Sigmoid colon (tissue), 7 donors: ENCODE measurements around the gene IGLON5. TPM values are rescaled to one million over a fixed set of nuclear protein-coding genes. Genes with fewer than 3 reads are reported as not detected.
A peak's percentile ranks its signal among the peaks of the same experiment; 100 is the strongest.

Experiments
- DNase-seq: peaks from one replicate; pipeline ENCODE4 v3.0.0-alpha.2; 2019
- H3K27ac ChIP-seq, 4 donors: fragments of 200-600 bp; sonication (generic); one replicate each; pipeline ENCODE4 v1.5.1; 2016 to 2019; ENCODE audit warnings: mild to moderate bottlenecking in 1 of 4
- H3K27me3 ChIP-seq, 3 donors: fragments of 200-600 bp; sonication (generic); one replicate each; pipeline ENCODE4 v1.5.1; 2019; ENCODE audit warnings: mild to moderate bottlenecking in 1 of 3
- H3K36me3 ChIP-seq, 4 donors: fragments of 200-600 bp; sonication (generic); one replicate each; pipeline ENCODE4 v1.5.1; 2016 to 2019
- H3K4me1 ChIP-seq, 4 donors: fragments of 200-600 bp; sonication (generic); one replicate each; pipeline ENCODE4 v1.5.1; 2017 to 2019
- H3K4me3 ChIP-seq, 4 donors: fragments of 200-600 bp; sonication (generic); one replicate each; pipeline ENCODE4 v1.5.1; 2017 to 2019; ENCODE audit warnings: mild to moderate bottlenecking in 2 of 4, moderate library complexity in 1 of 4
- H3K9me3 ChIP-seq, 4 donors: fragments of 200-600 bp in 3 of 4; sonication (generic) in 3 of 4; one replicate each; pipeline versions ENCODE4 v1.5.1 to v1.6.1; 2013 to 2019
- CTCF ChIP-seq, 4 experiments: fragments of 450-650 bp in 3 of 4; fragments of 200-600 bp in 1 of 4; IDR thresholded peaks; one replicate each; pipeline ENCODE4 v1.5.1; 2016 to 2019; ENCODE audit warnings: antibody characterized with exemption in 4 of 4, mild to moderate bottlenecking in 3 of 4, moderate library complexity in 2 of 4
- EP300 ChIP-seq, 4 donors: sonication (generic); formaldehyde crosslinking; IDR thresholded peaks; one replicate each; pipeline ENCODE4 v1.6.1; 2017; ENCODE audit warnings: antibody characterized with exemption in 4 of 4
- POLR2A ChIP-seq, 2 donors: fragments of 450-650 bp; IDR thresholded peaks; one replicate each; pipeline ENCODE4 v1.6.1; 2016; ENCODE audit warnings: antibody characterized with exemption in 2 of 2, mild to moderate bottlenecking in 2 of 2, moderate library complexity in 2 of 2
- POLR2AphosphoS5 ChIP-seq, 4 donors: sonication (generic); formaldehyde crosslinking; IDR thresholded peaks; one replicate each; pipeline ENCODE4 v1.6.1; 2017; ENCODE audit warnings: antibody characterized with exemption in 4 of 4
- WGBS, 2 donors: extraction: QIAGEN DNeasy Blood & Tissue Kit; methylation state at CpG; one replicate each; pipeline ENCODE4 v1.1.7; 2013; 5-methylcytosine and 5-hydroxymethylcytosine counted together
- intact Hi-C: fragments of 100-400 bp; cut with DNase I; formaldehyde crosslinking; loops from one replicate; pipeline ENCODE4 v1.15.1; 2023
- polyA plus RNA-seq, 3 donors: library from polyadenylated mRNA; stranded (reverse); fragments of 200-250 nt; gene quantifications; one replicate each; pipeline ENCODE4 v1.2.3, GENCODE V29; 2013
- total RNA-seq, 4 donors: library from RNA; depleted of rRNA; stranded (reverse); fragments of >200 nt; gene quantifications; one replicate each; pipeline ENCODE4 v1.1.0, GENCODE V29; 2016
- donor health status: healthy with polysubstance abuse.
- donor health status: Bipolar disorder and iron deficiency.
- donor health status: healthy.

The IGLON5 gene
- total and polyA plus RNA-seq, 7 donors, result 0.26 to 1.4 TPM; not detected in 5

GRCh38 chr19:51342631-51343569 is 31.5 kb downstream of the IGLON5 start:
- Histone ChIP-seq H3K36me3 (peaks cover 0 to 25% (median 8%) of the 10 kb centered on the region in 4 donors), H3K27me3 (no peaks in the 10 kb centered on the region), H3K27ac (peak overlapping the region in 1 of 4 donors; percentile 92), H3K4me1 (peaks cover 0 to 25% (median 18%) of the 10 kb centered on the region in 4 donors), H3K4me3 (no peak overlapping the region), H3K9me3 (no peaks in the 10 kb centered on the region)
- WGBS, 2 donors, result 59 to 61% methylated on average over 9 of the region's 9 CpGs
- intact Hi-C loops, result no loop called here
- DNase-seq, result no peak
- TF ChIP-seq POLR2AphosphoS5 (IDR thresholded peaks at IDR 0.05) (no peak), CTCF (IDR thresholded peaks at IDR 0.05) (no peak), EP300 (IDR thresholded peaks at IDR 0.05) (no peak), POLR2A (IDR thresholded peaks at IDR 0.05) (no peak)

GRCh38 chr19:51345076-51345620 is 33.7 kb downstream of the IGLON5 start:
- Histone ChIP-seq H3K4me3 (no peak overlapping the region), H3K9me3 (no peaks in the 10 kb centered on the region), H3K27ac (no peak overlapping the region), H3K4me1 (peaks cover 0 to 9% (median 5%) of the 10 kb centered on the region in 4 donors), H3K36me3 (peaks cover 0 to 40% (median 8%) of the 10 kb centered on the region in 4 donors), H3K27me3 (no peaks in the 10 kb centered on the region)
- 97% methylated on average over 9 of the region's 9 CpGs for WGBS, 2 donors
- TF ChIP-seq CTCF (IDR thresholded peaks at IDR 0.05) (no peak), EP300 (IDR thresholded peaks at IDR 0.05) (no peak), POLR2AphosphoS5 (IDR thresholded peaks at IDR 0.05) (no peak), POLR2A (IDR thresholded peaks at IDR 0.05) (no peak)
- intact Hi-C loops, result no loop called here
- no peak for DNase-seq

- peaks cover 0 to 56% (median 10%) of the 10 kb centered on the region in 4 donors for H3K36me3 ChIP-seq
- DNase-seq, result no peak
- H3K9me3 ChIP-seq, result no peaks in the 10 kb centered on the region
- H3K4me1 ChIP-seq, result no peaks in the 10 kb centered on the region
- H3K4me3 ChIP-seq, result no peak overlapping the region
- H3K27ac ChIP-seq, result no peak overlapping the region
- no peaks in the 10 kb centered on the region for H3K27me3 ChIP-seq
- 93 to 97% methylated on average over 17 of the region's 17 CpGs for whole genome bisulfite sequencing, 2 donors
- intact Hi-C loops, result no loop called here
- TF ChIP-seq POLR2AphosphoS5 (IDR thresholded peaks at IDR 0.05), result no peak
- no peak for TF ChIP-seq POLR2A (IDR thresholded peaks at IDR 0.05)
- no peak for TF ChIP-seq CTCF (IDR thresholded peaks at IDR 0.05)
- no peak for TF ChIP-seq EP300 (IDR thresholded peaks at IDR 0.05)
These were observed 35.3 kb downstream of the IGLON5 start for GRCh38 chr19:51346742-51347141.

GRCh38 chr19:51347209-51347928 is 35.9 kb downstream of the IGLON5 start:
- no peak overlapping the region for H3K27ac ChIP-seq
- no peak for DNase-seq
- intact Hi-C loops, result no loop called here
- no peaks in the 10 kb centered on the region for H3K9me3 ChIP-seq
- no peak for TF ChIP-seq POLR2A (IDR thresholded peaks at IDR 0.05)
- no peak for TF ChIP-seq POLR2AphosphoS5 (IDR thresholded peaks at IDR 0.05)
- TF ChIP-seq EP300 (IDR thresholded peaks at IDR 0.05), result no peak
- no peak for TF ChIP-seq CTCF (IDR thresholded peaks at IDR 0.05)
- WGBS, 2 donors, result 75 to 89% methylated on average over 10 of the region's 10 CpGs
- H3K4me3 ChIP-seq, result no peak overlapping the region
- H3K27me3 ChIP-seq, result no peaks in the 10 kb centered on the region
- H3K36me3 ChIP-seq, result peaks cover 0 to 60% (median 13%) of the 10 kb centered on the region in 4 donors
- no peaks in the 10 kb centered on the region for H3K4me1 ChIP-seq
